ENCODE data around the gene LVRN. TPM values are rescaled to one million over a fixed set of nuclear protein-coding genes. Genes with fewer than 3 reads are reported as not detected.

The LVRN gene
- total RNA-seq, 1 donor, result under 0.01 TPM

- no peak within 1 kb of the TSS for H3K4me3 ChIP-seq (ENCODE audit: low read length)
- H3K9me3 ChIP-seq (ENCODE audit: low read depth, low read length), result no peaks in the 10 kb centered on the region
- peaks cover 3% of the 10 kb centered on the region for H3K4me1 ChIP-seq (ENCODE audit: insufficient read depth, low read length)
- H3K27me3 ChIP-seq (ENCODE audit: insufficient read depth, low read length), result no peaks in the 10 kb centered on the region
Measured at GRCh38 chr5:116032094-116032517, 69.8 kb downstream of the LVRN start, which contains the start of gene ARL14EPL. ARL14EPL (plus strand) TSS chr5:116032472; CDS start chr5:116051466, 18,994 bp downstream.

GRCh38 chr5:116032991-116033390 is 70.7 kb downstream of the LVRN start:
- peaks cover 6% of the 10 kb centered on the region for H3K4me1 ChIP-seq (ENCODE audit: insufficient read depth, low read length)
- H3K4me3 ChIP-seq (ENCODE audit: low read length), result no peak overlapping the region
- no peaks in the 10 kb centered on the region for H3K9me3 ChIP-seq (ENCODE audit: low read depth, low read length)
- no peaks in the 10 kb centered on the region for H3K27me3 ChIP-seq (ENCODE audit: insufficient read depth, low read length)

GRCh38 chr5:116035123-116035522 is 72.8 kb downstream of the LVRN start:
- no peak overlapping the region for H3K4me3 ChIP-seq (ENCODE audit: low read length)
- no peaks in the 10 kb centered on the region for H3K27me3 ChIP-seq (ENCODE audit: insufficient read depth, low read length)
- no peaks in the 10 kb centered on the region for H3K9me3 ChIP-seq (ENCODE audit: low read depth, low read length)
- H3K4me1 ChIP-seq (ENCODE audit: insufficient read depth, low read length), result peaks cover 19% of the 10 kb centered on the region

- Histone ChIP-seq H3K4me1 (ENCODE audit: insufficient read depth, low read length) (peaks cover 16% of the 10 kb centered on the region), H3K27me3 (ENCODE audit: insufficient read depth, low read length) (no peaks in the 10 kb centered on the region), H3K9me3 (ENCODE audit: low read depth, low read length) (no peaks in the 10 kb centered on the region), H3K4me3 (ENCODE audit: low read length) (no peak overlapping the region)
Measured at GRCh38 chr5:116037236-116037822, 75.1 kb downstream of the LVRN start.

- Histone ChIP-seq H3K4me1 (ENCODE audit: insufficient read depth, low read length) (peaks cover 16% of the 10 kb centered on the region), H3K27me3 (ENCODE audit: insufficient read depth, low read length) (no peaks in the 10 kb centered on the region), H3K4me3 (ENCODE audit: low read length) (no peak overlapping the region), H3K9me3 (ENCODE audit: low read depth, low read length) (no peaks in the 10 kb centered on the region)
Measured at GRCh38 chr5:116038817-116039216, 76.5 kb downstream of the LVRN start.

- Histone ChIP-seq H3K4me3 (ENCODE audit: low read length) (no peak overlapping the region), H3K4me1 (ENCODE audit: insufficient read depth, low read length) (peaks cover 16% of the 10 kb centered on the region), H3K27me3 (ENCODE audit: insufficient read depth, low read length) (no peaks in the 10 kb centered on the region), H3K9me3 (ENCODE audit: low read depth, low read length) (no peaks in the 10 kb centered on the region)
Measured at GRCh38 chr5:116042375-116042774, 80.1 kb downstream of the LVRN start.

GRCh38 chr5:116044073-116044472 is 81.8 kb downstream of the LVRN start:
- Histone ChIP-seq H3K27me3 (ENCODE audit: insufficient read depth, low read length) (no peaks in the 10 kb centered on the region), H3K9me3 (ENCODE audit: low read depth, low read length) (no peaks in the 10 kb centered on the region), H3K4me1 (ENCODE audit: insufficient read depth, low read length) (peaks cover 2% of the 10 kb centered on the region), H3K4me3 (ENCODE audit: low read length) (no peak overlapping the region)

GRCh38 chr5:116045821-116046220 is 83.5 kb downstream of the LVRN start:
- Histone ChIP-seq H3K4me1 (ENCODE audit: insufficient read depth, low read length) (no peaks in the 10 kb centered on the region), H3K9me3 (ENCODE audit: low read depth, low read length) (no peaks in the 10 kb centered on the region), H3K4me3 (ENCODE audit: low read length) (no peak overlapping the region), H3K27me3 (ENCODE audit: insufficient read depth, low read length) (no peaks in the 10 kb centered on the region)

- no peaks in the 10 kb centered on the region for H3K9me3 ChIP-seq (ENCODE audit: low read depth, low read length)
- no peak overlapping the region for H3K4me3 ChIP-seq (ENCODE audit: low read length)
- H3K27me3 ChIP-seq (ENCODE audit: insufficient read depth, low read length), result no peaks in the 10 kb centered on the region
- H3K4me1 ChIP-seq (ENCODE audit: insufficient read depth, low read length), result no peaks in the 10 kb centered on the region
Measured at GRCh38 chr5:116046261-116046660, 84.0 kb downstream of the LVRN start.

- Histone ChIP-seq H3K27me3 (ENCODE audit: insufficient read depth, low read length) (no peaks in the 10 kb centered on the region), H3K9me3 (ENCODE audit: low read depth, low read length) (no peaks in the 10 kb centered on the region), H3K4me1 (ENCODE audit: insufficient read depth, low read length) (no peaks in the 10 kb centered on the region), H3K4me3 (ENCODE audit: low read length) (no peak overlapping the region)
Measured at GRCh38 chr5:116046823-116047222, 84.5 kb downstream of the LVRN start.

GRCh38 chr5:116058346-116058936 is 96.2 kb downstream of the LVRN start:
- H3K27me3 ChIP-seq (ENCODE audit: insufficient read depth, low read length), result no peaks in the 10 kb centered on the region
- H3K9me3 ChIP-seq (ENCODE audit: low read depth, low read length), result no peaks in the 10 kb centered on the region

GRCh38 chr5:116062352-116062751 is 100.1 kb downstream of the LVRN start:
- Histone ChIP-seq H3K4me3 (ENCODE audit: low read length) (no peak overlapping the region), H3K4me1 (ENCODE audit: insufficient read depth, low read length) (no peaks in the 10 kb centered on the region), H3K27me3 (ENCODE audit: insufficient read depth, low read length) (no peaks in the 10 kb centered on the region), H3K9me3 (ENCODE audit: low read depth, low read length) (no peaks in the 10 kb centered on the region)

More at GRCh38 chr5:116058346-116058936, 96.2 kb downstream of the LVRN start:
- Histone ChIP-seq H3K4me1 (ENCODE audit: insufficient read depth, low read length) (no peaks in the 10 kb centered on the region), H3K4me3 (ENCODE audit: low read length) (no peak overlapping the region)

GRCh38 chr5:116063950-116064349 is 101.7 kb downstream of the LVRN start:
- Histone ChIP-seq H3K9me3 (ENCODE audit: low read depth, low read length) (no peaks in the 10 kb centered on the region), H3K4me3 (ENCODE audit: low read length) (no peak overlapping the region), H3K27me3 (ENCODE audit: insufficient read depth, low read length) (no peaks in the 10 kb centered on the region), H3K4me1 (ENCODE audit: insufficient read depth, low read length) (no peaks in the 10 kb centered on the region)

GRCh38 chr5:116068028-116068632 is 105.9 kb downstream of the LVRN start:
- Histone ChIP-seq H3K27me3 (ENCODE audit: insufficient read depth, low read length) (no peaks in the 10 kb centered on the region), H3K9me3 (ENCODE audit: low read depth, low read length) (no peaks in the 10 kb centered on the region), H3K4me1 (ENCODE audit: insufficient read depth, low read length) (no peaks in the 10 kb centered on the region), H3K4me3 (ENCODE audit: low read length) (no peak overlapping the region)

- H3K4me1 ChIP-seq (ENCODE audit: insufficient read depth, low read length), result peaks cover 6% of the 10 kb centered on the region
- H3K4me3 ChIP-seq (ENCODE audit: low read length), result no peak overlapping the region
- peaks cover under 1% of the 10 kb centered on the region for H3K27me3 ChIP-seq (ENCODE audit: insufficient read depth, low read length)
- no peaks in the 10 kb centered on the region for H3K9me3 ChIP-seq (ENCODE audit: low read depth, low read length)
Measured at GRCh38 chr5:116071211-116071610, 108.9 kb downstream of the LVRN start.

Data from mononuclear cell (primary cell).